HepG2 (cell line): ENCODE results near the gene NOSIP. TPM values are rescaled to one million over a fixed set of nuclear protein-coding genes. Genes with fewer than 3 reads are reported as not detected.

Experiments used
- ATAC-seq: fragments of 200-7000 bp; cut with Tn5 transposase; 3 replicates; pipeline ENCODE4 v1.9.1; 2020; ENCODE audit warnings: mild to moderate bottlenecking, moderate library complexity
- BruUV-seq: library from RNA; stranded (reverse); fragments of 400-500 nt; replicated peaks from 2 replicates; lab custom pipeline; 2021; lab: Mats Ljungman, UMichigan
- CTCF ChIA-PET: fragments of 300-600 bp; formaldehyde crosslinking; extraction: SDS; loops from one replicate; lab custom pipeline; 2021; ENCODE audit warnings: low total read pairs, inconsistent platforms, low intra/inter-chr PET ratio; lab: Yijun Ruan, JAX
- POLR2A ChIA-PET: fragments of 350-600 bp; sonication (Branson Sonifier 250); formaldehyde crosslinking; loops from one replicate; lab custom pipeline; 2020; ENCODE audit warnings: antibody characterized with exemption, inconsistent platforms; lab: Yijun Ruan, JAX
- DNase-seq: peaks from one replicate; pipeline ENCODE4 v3.0.0-alpha.2; 2015; ENCODE audit warnings: low spot score
- FAIRE-seq: peaks from 3 replicates; lab custom pipeline; 2011; peaks lifted over from hg19 to GRCh38; lab: Jason Lieb, UNC
- H2AFZ ChIP-seq: one replicate; pipeline ENCODE4 v1.6.1; 2011; ENCODE audit warnings: low read length, inconsistent platforms
- H3K27ac ChIP-seq: fragments of 300-600 bp; 3 replicates; pipeline ENCODE4 v1.8.0; 2011; ENCODE audit warnings: mixed run types, mild to moderate bottlenecking, mixed read lengths, low read length, inconsistent platforms; ENCODE audit not compliant: insufficient read depth; ENCODE audit errors: extremely low read length
- H3K27me3 ChIP-seq, 2 experiments: fragments of 200-600 bp in 1 of 2; 2 replicates in 1 of 2; 3 replicates in 1 of 2; pipeline versions ENCODE4 v1.6.0 to v1.8.0; 2011; ENCODE audit warnings: low read length in 2 of 2, mild to moderate bottlenecking in 2 of 2, moderate library complexity in 2 of 2, inconsistent platforms in 1 of 2; ENCODE audit not compliant: insufficient read depth in 2 of 2, control insufficient read depth in 1 of 2
- H3K36me3 ChIP-seq, 2 experiments: fragments of 200-600 bp in 1 of 2; replicated peaks in 1 of 2; 2 replicates in 1 of 2; 3 replicates in 1 of 2; pipeline versions ENCODE4 v1.5.1 to v1.8.0; 2011; ENCODE audit warnings: low read length in 2 of 2, inconsistent platforms in 1 of 2; ENCODE audit not compliant: insufficient read depth in 2 of 2, control insufficient read depth in 1 of 2
- H3K4me1 ChIP-seq: 2 replicates; pipeline ENCODE4 v1.5.1; 2012; ENCODE audit warnings: low read length, inconsistent platforms; ENCODE audit not compliant: insufficient read depth
- H3K4me2 ChIP-seq: 2 replicates; pipeline ENCODE4 v1.6.0; 2011; ENCODE audit warnings: low read depth, low read length, inconsistent platforms
- H3K4me3 ChIP-seq, 3 experiments: fragments of 200-600 bp in 1 of 3; sonication (generic), shearing (Covaris generic) in 1 of 3; replicated peaks in 1 of 3; 2 replicates each; pipeline ENCODE4 v1.5.1; 2011 to 2016; ENCODE audit warnings: low read length in 3 of 3, inconsistent platforms in 2 of 3, low read depth in 2 of 3, mild to moderate bottlenecking in 2 of 3, control low read depth in 1 of 3, mixed read lengths in 1 of 3; ENCODE audit not compliant: insufficient read depth in 1 of 3
- H3K79me2 ChIP-seq: one replicate; pipeline ENCODE4 v1.6.1; 2011; ENCODE audit warnings: low read length, inconsistent platforms; ENCODE audit not compliant: insufficient read depth
- H3K9ac ChIP-seq: 2 replicates; pipeline ENCODE4 v1.6.0; 2011; ENCODE audit warnings: mild to moderate bottlenecking, low read depth, low read length, inconsistent platforms; ENCODE audit not compliant: insufficient read depth
- H3K9me3 ChIP-seq: 2 replicates; pipeline ENCODE4 v1.5.1; 2012; ENCODE audit warnings: mild to moderate bottlenecking, low read length
- H4K20me1 ChIP-seq: 2 replicates; pipeline ENCODE4 v1.6.0; 2011; ENCODE audit warnings: inconsistent platforms, mild to moderate bottlenecking, low read length, moderate library complexity; ENCODE audit not compliant: insufficient read depth
- HBP1 ChIP-seq: IDR thresholded peaks from 2 replicates; pipeline ENCODE4 v1.6.1; 2016; ENCODE audit warnings: low read depth, control low read depth
- HDAC1 ChIP-seq: sonication (generic); formaldehyde crosslinking; IDR thresholded peaks from 2 replicates; pipeline ENCODE4 v1.5.1; 2020; ENCODE audit warnings: mild to moderate bottlenecking, missing genetic modification reagents
- NBN ChIP-seq: fragments of 450-650 bp; conservative IDR thresholded peaks from 2 replicates; pipeline ENCODE4 v1.6.1; 2017
- PRDM15 ChIP-seq: sonication (generic); formaldehyde crosslinking; IDR thresholded peaks from 2 replicates; pipeline ENCODE4 v1.4.0; 2020; ENCODE audit warnings: missing genetic modification reagents
- TEAD3 ChIP-seq: optimal IDR thresholded peaks from 2 replicates; pipeline ENCODE3; 2016; ENCODE audit warnings: borderline replicate concordance
- TRIM22 ChIP-seq: fragments of 450-650 bp; IDR thresholded peaks from 2 replicates; pipeline ENCODE4 v1.6.1; 2017
- ZBTB8A ChIP-seq: sonication (generic); formaldehyde crosslinking; IDR thresholded peaks from 2 replicates; pipeline ENCODE4 v1.4.0; 2020; ENCODE audit warnings: mild to moderate bottlenecking, low read depth, missing genetic modification reagents, borderline replicate concordance
- ZKSCAN1 ChIP-seq: fragments of 150-350 bp; IDR thresholded peaks from 2 replicates; pipeline ENCODE4 v1.6.1; 2014; ENCODE audit warnings: low read length
- ZNF124 ChIP-seq: sonication (generic); formaldehyde crosslinking; IDR thresholded peaks from 2 replicates; pipeline ENCODE4 v1.4.0; 2020; ENCODE audit warnings: missing genetic modification reagents
- ZNF263 ChIP-seq: sonication (generic); formaldehyde crosslinking; IDR thresholded peaks from 2 replicates; pipeline ENCODE4 v1.4.0; 2020; ENCODE audit warnings: missing genetic modification reagents
- ZNF557 ChIP-seq: sonication (generic); formaldehyde crosslinking; IDR thresholded peaks from 2 replicates; pipeline ENCODE4 v1.4.0; 2020; ENCODE audit warnings: missing genetic modification reagents
- ZNF710 ChIP-seq: sonication (generic); formaldehyde crosslinking; IDR thresholded peaks from 2 replicates; pipeline ENCODE4 v1.5.0; 2020; ENCODE audit warnings: mild to moderate bottlenecking, missing genetic modification reagents, borderline replicate concordance
- ZNF747 ChIP-seq: sonication (generic); formaldehyde crosslinking; IDR thresholded peaks from 2 replicates; pipeline ENCODE4 v1.8.1; 2023; ENCODE audit warnings: missing genetic modification reagents, mild to moderate bottlenecking, borderline replicate concordance
- ZNF775 ChIP-seq: sonication (generic); formaldehyde crosslinking; IDR thresholded peaks from 2 replicates; pipeline ENCODE4 v1.4.0; 2020; ENCODE audit warnings: missing genetic modification reagents, mild to moderate bottlenecking, moderate library complexity, borderline replicate concordance
- WGBS: methylation state at CpG from one replicate; pipeline ENCODE4 v1.1.6; 2017; ENCODE audit warnings: low lambda C conversion rate; 5-methylcytosine and 5-hydroxymethylcytosine counted together
- in situ Hi-C: cut with HindIII; loops from 2 replicates; pipeline ENCODE4 v1.10.0; 2017; ENCODE audit warnings: low pct_unique_long_range_greater_than_20kb; ENCODE audit not compliant: extremely low pct_ligation_motif_present
- intact Hi-C: fragments of 100-400 bp; cut with micrococcal nuclease; formaldehyde crosslinking; loops from one replicate; pipeline ENCODE4 v1.10.0; 2022; ENCODE audit not compliant: unreplicated experiment
- polyA plus RNA-seq, 8 experiments: library from polyadenylated mRNA; depleted of rRNA in 3 of 8; stranded (reverse) in 7 of 8; unstranded in 1 of 8; fragments of >200 nt; fragmentation: Illumina TruSeq in 4 of 8; extraction: Trizol in 4 of 8; gene quantifications; 2 replicates each; pipeline versions ENCODE4 v1.2.1 to v1.2.3, GENCODE V29; 2011 to 2016; ENCODE audit warnings: low read depth in 4 of 8, missing spikeins in 1 of 8, mixed read lengths in 1 of 8; ENCODE audit not compliant: insufficient read depth in 1 of 8
- total RNA-seq, 5 experiments: library from RNA; depleted of rRNA; stranded (reverse); fragments of >200 nt; fragmentation: Illumina TruSeq; extraction: Trizol; gene quantifications; 2 replicates each; pipeline ENCODE4 v1.2.3, GENCODE V29; 2016; ENCODE audit warnings: low read depth in 1 of 5

Gene NOSIP
- total and polyA plus RNA-seq, 2 of the 13 experiments (the other 11 are each of a cell fraction or from before 2014, with no cell fraction given), result 54.3 to 78.0 TPM

GRCh38 chr19:49553451-49554271, 26.7 kb downstream of the NOSIP start (continued):
- TF ChIP-seq PRDM15 (CRISPR knock-in tag) (no peak), ZNF124 (CRISPR knock-in tag) (no peak), HDAC1 (peak; percentile 47)

GRCh38 chr19:49552749-49553148, 27.6 kb downstream of the NOSIP start:
- Histone ChIP-seq H3K27me3 (no peaks in the 10 kb centered on the region), H3K79me2 (no peaks in the 10 kb centered on the region), H4K20me1 (no peaks in the 10 kb centered on the region), H3K4me3 (no peak overlapping the region), H3K4me2 (no peak overlapping the region), H3K4me1 (peaks cover 20% of the 10 kb centered on the region), H3K36me3 (peaks cover 10 to 21% of the 10 kb centered on the region in 2 experiments; a peak in 4 of 5 replicates), H2AFZ (no peak overlapping the region), H3K27ac (peak overlapping the region; percentile 23), H3K9ac (no peak overlapping the region), H3K9me3 (no peaks in the 10 kb centered on the region)
- WGBS, result 95% methylated on average over 11 of the region's 11 CpGs
- no peak for DNase-seq
- POLR2A ChIA-PET, result interaction anchor here (1.0 to 1.3 kb wide), 2 partner anchors 33 to 39 kb away, joined by 4 to 9 read pairs; partner anchors contain the start of gene FCGRT
- CTCF ChIA-PET, result no interaction called here
- no TSS peak for BruUV-seq
- in situ Hi-C loops, result no loop called here
- FAIRE-seq, result no peak
- intact Hi-C loops, result no loop called here
- no peak for ATAC-seq
- TF ChIP-seq ZBTB8A (CRISPR knock-in tag), result no peak
- no peak for TF ChIP-seq HBP1 (CRISPR knock-in tag)
- no peak for TF ChIP-seq ZNF747
- no peak for TF ChIP-seq TEAD3 (CRISPR knock-in tag)
- no peak for TF ChIP-seq ZNF263 (CRISPR knock-in tag)
- TF ChIP-seq ZKSCAN1, result no peak
- no peak for TF ChIP-seq ZNF710
- TF ChIP-seq TRIM22, result no peak
- no peak for TF ChIP-seq NBN
- no peak for TF ChIP-seq ZNF775
- TF ChIP-seq ZNF557, result no peak
